Vagina (tissue), 2 donors: ENCODE results near the gene TMEM203.
"Not testable (repeated sequence)": the region's sequence is repeated elsewhere in the genome, so short reads cannot be mapped to it uniquely, and the experiment has no call there.

Source experiments
- POLR2AphosphoS5 ChIP-seq, 2 donors: sonication (generic); formaldehyde crosslinking; IDR thresholded peaks; one replicate each; pipeline ENCODE4 v1.9.0; 2017; ENCODE audit warnings: antibody characterized with exemption in 2 of 2, mild to moderate bottlenecking in 2 of 2, low read depth in 1 of 2; ENCODE audit not compliant: insufficient read depth in 1 of 2
- TF ChIP-seq, protein P1 (sequence below), 3 experiments: fragments of 450-650 bp in 2 of 3; fragments of 200-600 bp in 1 of 3; sonication (generic) in 1 of 3; IDR thresholded peaks; one replicate each; pipeline ENCODE4 v1.5.1; 2017 to 2019; ENCODE audit warnings: antibody characterized with exemption in 3 of 3, mild to moderate bottlenecking in 2 of 3, moderate library complexity in 2 of 3

DNA sequence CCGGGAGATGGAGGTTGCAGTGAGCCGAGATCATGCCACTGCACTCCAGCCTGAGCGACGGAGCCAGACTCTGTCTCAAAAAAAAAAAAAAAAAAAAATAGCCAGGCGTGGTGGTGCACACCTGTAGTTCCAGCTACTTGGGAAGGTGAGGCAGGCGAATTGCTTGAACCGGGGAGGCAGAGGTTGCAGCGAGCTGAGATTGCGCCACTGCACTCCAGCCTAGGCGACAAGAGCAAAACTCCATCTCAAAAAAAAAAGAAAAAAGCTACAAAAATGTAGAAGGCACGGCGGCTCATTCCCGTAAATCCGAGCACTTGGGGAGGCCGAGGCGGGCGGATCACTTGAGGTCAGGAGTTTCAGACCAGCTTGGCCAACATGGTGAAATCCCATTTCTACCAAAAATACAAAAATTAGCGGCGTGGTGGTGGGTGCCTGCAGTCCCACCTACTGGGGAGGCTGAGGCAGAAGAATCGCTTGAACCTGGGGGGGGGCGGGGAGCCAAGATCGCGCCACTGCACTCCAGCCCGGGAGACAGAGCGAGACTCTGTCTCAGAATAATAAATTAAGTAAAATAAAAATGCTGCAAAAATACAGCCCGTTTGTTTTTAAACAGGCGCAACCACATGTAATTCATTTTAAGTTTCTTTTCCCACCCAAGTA is 34.2 kb upstream of the TMEM203 start:
- not testable (repeated sequence) for TF ChIP-seq POLR2AphosphoS5 (IDR thresholded peaks at IDR 0.05; ENCODE audit: insufficient read depth in 1 of 2, low read depth in 1 of 2)
- TF ChIP-seq, protein P1, sequence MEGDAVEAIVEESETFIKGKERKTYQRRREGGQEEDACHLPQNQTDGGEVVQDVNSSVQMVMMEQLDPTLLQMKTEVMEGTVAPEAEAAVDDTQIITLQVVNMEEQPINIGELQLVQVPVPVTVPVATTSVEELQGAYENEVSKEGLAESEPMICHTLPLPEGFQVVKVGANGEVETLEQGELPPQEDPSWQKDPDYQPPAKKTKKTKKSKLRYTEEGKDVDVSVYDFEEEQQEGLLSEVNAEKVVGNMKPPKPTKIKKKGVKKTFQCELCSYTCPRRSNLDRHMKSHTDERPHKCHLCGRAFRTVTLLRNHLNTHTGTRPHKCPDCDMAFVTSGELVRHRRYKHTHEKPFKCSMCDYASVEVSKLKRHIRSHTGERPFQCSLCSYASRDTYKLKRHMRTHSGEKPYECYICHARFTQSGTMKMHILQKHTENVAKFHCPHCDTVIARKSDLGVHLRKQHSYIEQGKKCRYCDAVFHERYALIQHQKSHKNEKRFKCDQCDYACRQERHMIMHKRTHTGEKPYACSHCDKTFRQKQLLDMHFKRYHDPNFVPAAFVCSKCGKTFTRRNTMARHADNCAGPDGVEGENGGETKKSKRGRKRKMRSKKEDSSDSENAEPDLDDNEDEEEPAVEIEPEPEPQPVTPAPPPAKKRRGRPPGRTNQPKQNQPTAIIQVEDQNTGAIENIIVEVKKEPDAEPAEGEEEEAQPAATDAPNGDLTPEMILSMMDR (IDR thresholded peaks at IDR 0.05), result not testable (repeated sequence)
